Hematopoietic multipotent progenitor cell treated with erythropoietin and hydrocortisone succinate and interleukin-3 and kit ligand, for 8 days (in vitro differentiated cells): ENCODE data around the gene AQP11.
A peak's percentile ranks its signal among the peaks of the same experiment; 100 is the strongest.
"Not testable (repeated sequence)": the region's sequence is repeated elsewhere in the genome, so short reads cannot be mapped to it uniquely, and the experiment has no call there.

Source experiments
- DNase-seq: peaks from one replicate; pipeline ENCODE4 v3.0.0-alpha.2; 2015

AQP11 gene

GRCh38 chr11:77596626-77597025 lies 6.9 kb downstream of the AQP11 start:
- DNase-seq = no peak

- no peak for DNase-seq
Measured at GRCh38 chr11:77598195-77598594, 8.4 kb downstream of the AQP11 start.

- DNase-seq = peak; percentile 27
Measured at GRCh38 chr11:77602381-77603088, 12.8 kb downstream of the AQP11 start.

GRCh38 chr11:77604281-77604680 lies 14.5 kb downstream of the AQP11 start:
- DNase-seq = no peak

GRCh38 chr11:77609234-77609633 lies 19.5 kb downstream of the AQP11 start:
- DNase-seq = no peak

GRCh38 chr11:77611921-77612320 lies 22.2 kb downstream of the AQP11 start:
- peak; percentile 19 for DNase-seq

GRCh38 chr11:77617892-77618291 lies 28.1 kb downstream of the AQP11 start:
- no peak for DNase-seq

- peak; percentile 64 for DNase-seq
Measured at GRCh38 chr11:77619576-77620198, 29.9 kb downstream of the AQP11 start.

- DNase-seq = no peak
Measured at GRCh38 chr11:77630157-77630710, 40.5 kb downstream of the AQP11 start.

- DNase-seq = not testable (repeated sequence)
Measured at GRCh38 chr11:77633926-77634325, 44.2 kb downstream of the AQP11 start.

GRCh38 chr11:77636731-77637344 lies 47.1 kb downstream of the AQP11 start:
- peak; percentile 39 for DNase-seq

GRCh38 chr11:77637345-77638165 lies 47.8 kb downstream of the AQP11 start, which contains the start of gene CLNS1A:
Gene CLNS1A, minus strand, starts transcription at chr11:77637794. Its CDS starts 80 bp downstream, at chr11:77637714.
- peak; percentile 95 for DNase-seq

GRCh38 chr11:77642228-77642627 lies 52.5 kb downstream of the AQP11 start:
- DNase-seq = no peak

- no peak for DNase-seq
Measured at GRCh38 chr11:77644887-77645286, 55.1 kb downstream of the AQP11 start.

GRCh38 chr11:77647654-77648305 lies 58.0 kb downstream of the AQP11 start:
- no peak for DNase-seq

GRCh38 chr11:77650123-77650522 lies 60.4 kb downstream of the AQP11 start:
- no peak for DNase-seq

- DNase-seq = no peak
Measured at GRCh38 chr11:77654770-77655434, 65.1 kb downstream of the AQP11 start.

- no peak for DNase-seq
Measured at GRCh38 chr11:77656362-77656761, 66.6 kb downstream of the AQP11 start.

- peak; percentile 62 for DNase-seq
Measured at GRCh38 chr11:77658213-77659013, 68.7 kb downstream of the AQP11 start.
